ENCODE results near the gene SLC27A6. TPM values are rescaled to one million over a fixed set of nuclear protein-coding genes. Genes with fewer than 3 reads are reported as not detected.

SLC27A6 gene
- total and polyA plus RNA-seq, 2 of the 13 experiments (the other 11 are each of a cell fraction or from before 2014, with no cell fraction given), result not detected

GRCh38 chr5:128962211-128962610 is 3.1 kb upstream of the SLC27A6 start:
- in situ Hi-C loops (cut with HindIII; ENCODE audit: extremely low pct_ligation_motif_present, low pct_unique_long_range_greater_than_20kb), result no loop called here
- ChIA-PET CTCF (ENCODE audit: low intra/inter-chr PET ratio, low total read pairs) (no interaction called here), POLR2A (no interaction called here)

More at GRCh38 chr5:128962211-128962610, 3.1 kb upstream of the SLC27A6 start:
- Histone ChIP-seq H3K9ac (ENCODE audit: insufficient read depth, low read depth, low read length) (no peak overlapping the region), H3K9me3 (ENCODE audit: low read length) (no peaks in the 10 kb centered on the region), H3K27me3 (ENCODE audit: control insufficient read depth in 1 of 2, insufficient read depth in 2 of 2, low read length in 2 of 2) (no peaks in the 10 kb centered on the region), H4K20me1 (ENCODE audit: insufficient read depth, low read length) (no peaks in the 10 kb centered on the region), H2AFZ (ENCODE audit: low read length) (no peak overlapping the region), H3K36me3 (replicated peaks in 1 of 2; ENCODE audit: control insufficient read depth in 1 of 2, insufficient read depth in 2 of 2, low read length in 2 of 2) (no peaks in the 10 kb centered on the region), H3K79me2 (ENCODE audit: insufficient read depth, low read length) (no peaks in the 10 kb centered on the region), H3K4me2 (ENCODE audit: low read depth, low read length) (no peak overlapping the region), H3K4me3 (replicated peaks in 1 of 3; ENCODE audit: insufficient read depth in 1 of 3, low read depth in 2 of 3, low read length in 3 of 3) (no peak overlapping the region), H3K27ac (ENCODE audit: extremely low read length, insufficient read depth, low read length) (no peak overlapping the region), H3K4me1 (ENCODE audit: insufficient read depth, low read length) (no peaks in the 10 kb centered on the region)
- no peak for TF ChIP-seq ZNF282 (IDR thresholded peaks at IDR 0.05; ENCODE audit: partially characterized antibody)
- TF ChIP-seq ZBTB14 (CRISPR knock-in tag; IDR thresholded peaks at IDR 0.05), result no peak
- TF ChIP-seq ZNF781 (CRISPR knock-in tag; IDR thresholded peaks at IDR 0.05; ENCODE audit: borderline replicate concordance, not compliant biosample characterization), result no peak
- no peak for TF ChIP-seq SMC3 (IDR thresholded peaks at IDR 0.05; ENCODE audit: low read length)
- TF ChIP-seq EP300 (IDR thresholded peaks at IDR 0.05; ENCODE audit: low read depth in 2 of 2, low read length in 2 of 2), result no peak
- TF ChIP-seq EP300 (CRISPR knock-in tag; IDR thresholded peaks at IDR 0.05; ENCODE audit: borderline replicate concordance), result no peak
- no peak for TF ChIP-seq MAX (IDR thresholded peaks at IDR 0.05)
- no peak for TF ChIP-seq KDM6A (CRISPR knock-in tag; IDR thresholded peaks at IDR 0.05; ENCODE audit: low read depth)
- TF ChIP-seq ZNF607 (CRISPR knock-in tag; IDR thresholded peaks at IDR 0.05; ENCODE audit: borderline replicate concordance), result no peak
- TF ChIP-seq ZNF574 (CRISPR knock-in tag; IDR thresholded peaks at IDR 0.05), result no peak
- no peak for TF ChIP-seq RARG (CRISPR knock-in tag; IDR thresholded peaks at IDR 0.05; ENCODE audit: low read depth)
- no peak for TF ChIP-seq CSRNP1 (CRISPR knock-in tag; IDR thresholded peaks at IDR 0.05)
- TF ChIP-seq MLX (CRISPR knock-in tag; IDR thresholded peaks at IDR 0.05), result no peak
- no peak for TF ChIP-seq ZNF280B (CRISPR knock-in tag; IDR thresholded peaks at IDR 0.05; ENCODE audit: borderline replicate concordance)
- no peak for TF ChIP-seq ZNF329 (CRISPR knock-in tag; IDR thresholded peaks at IDR 0.05; ENCODE audit: low read depth)
- TF ChIP-seq ZNF10 (CRISPR knock-in tag; IDR thresholded peaks at IDR 0.05; ENCODE audit: borderline replicate concordance, low read depth), result no peak
- no peak for TF ChIP-seq ZBTB8A (CRISPR knock-in tag; IDR thresholded peaks at IDR 0.05; ENCODE audit: borderline replicate concordance, low read depth)
- ATAC-seq, result no peak
- intact Hi-C loops (cut with micrococcal nuclease; ENCODE audit: unreplicated experiment), result no loop called here
- WGBS (ENCODE audit: low lambda C conversion rate), result 52% methylated on average over 6 of the region's 6 CpGs
- no peak for FAIRE-seq
- no peak for DNase-seq (ENCODE audit: low spot score)
- no TSS peak for BruUV-seq (replicated peaks)
